Measurements from ENCODE around the gene EYA2.

EYA2 gene

GRCh38 chr20:47013606-47014005 lies 119.0 kb downstream of the EYA2 start:
- DNase-seq: no peak

- DNase-seq: no peak
Measured at GRCh38 chr20:47016068-47016664, 121.5 kb downstream of the EYA2 start.

DNA sequence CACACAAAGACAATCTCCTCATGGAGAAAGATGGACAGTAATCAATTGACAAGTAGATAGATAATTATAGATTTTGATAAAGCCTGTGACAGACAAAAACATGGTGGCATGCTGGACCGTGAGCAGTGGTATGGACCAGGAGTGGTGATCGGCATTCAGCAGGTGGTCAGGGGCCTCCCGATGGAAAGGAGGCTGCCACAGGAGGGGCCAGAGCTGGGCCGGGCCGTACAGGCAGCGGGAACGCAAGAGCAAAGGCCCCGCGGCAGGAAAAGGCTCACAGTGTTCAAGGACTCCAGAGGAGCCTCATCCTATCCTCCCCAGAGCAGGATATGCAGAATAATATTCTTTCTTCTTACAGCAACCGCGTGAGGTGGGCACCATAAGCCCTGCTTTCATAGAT lies 123.7 kb downstream of the EYA2 start:
- no peak for DNase-seq

DNA sequence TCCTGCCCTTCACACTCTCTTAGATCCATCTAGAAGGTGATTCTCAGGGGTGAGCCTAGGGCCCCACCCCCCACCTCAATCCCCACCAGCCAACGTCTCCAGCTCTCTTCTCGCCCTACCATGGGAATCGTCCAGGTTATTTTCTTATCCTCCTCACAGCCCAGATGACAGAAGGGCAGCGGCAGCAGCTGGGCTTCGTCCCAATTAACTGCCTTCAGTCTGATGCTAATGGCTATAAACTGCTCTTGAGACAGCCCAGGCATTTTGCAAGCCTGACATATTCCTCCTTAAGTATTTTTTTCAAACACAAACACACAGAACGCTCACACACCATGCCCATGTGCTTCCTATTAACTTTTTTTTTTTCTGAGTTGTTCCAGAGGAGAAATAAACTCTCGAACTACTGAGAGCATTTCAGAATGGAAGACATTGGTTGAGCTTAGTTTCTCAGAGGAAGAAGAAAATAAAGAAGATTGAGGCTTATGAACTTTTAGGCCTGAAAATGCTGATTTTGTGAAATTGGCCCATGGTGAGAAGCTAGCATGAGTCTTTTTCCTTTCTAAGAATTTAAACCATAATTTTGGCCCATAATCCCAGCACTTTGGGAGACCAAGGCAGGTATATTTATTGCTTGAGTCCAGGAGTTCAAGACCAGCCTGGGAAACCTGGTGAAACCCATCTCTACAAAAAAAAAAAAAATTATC lies 124.6 kb downstream of the EYA2 start:
- DNase-seq: peak; percentile 43

DNA sequence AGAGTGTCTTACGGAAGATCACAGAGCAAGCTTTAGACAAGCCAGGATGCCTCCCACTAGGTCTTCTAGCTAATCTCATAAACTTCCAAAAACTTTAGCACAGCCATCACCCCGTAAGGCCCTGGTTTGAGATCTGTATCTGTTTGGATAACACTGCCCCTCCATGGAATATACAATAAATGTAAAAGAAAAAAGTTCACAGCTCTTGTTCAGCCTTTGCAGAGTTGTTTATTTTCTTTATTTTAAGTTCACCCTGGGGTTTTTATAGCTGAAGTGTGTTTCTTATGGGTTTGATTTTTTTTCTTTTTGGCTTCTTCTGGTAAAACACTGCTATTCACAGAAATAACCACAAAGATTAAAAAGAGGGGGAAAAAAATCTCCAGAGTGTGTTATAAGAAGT lies 125.6 kb downstream of the EYA2 start:
- no peak for DNase-seq

DNA sequence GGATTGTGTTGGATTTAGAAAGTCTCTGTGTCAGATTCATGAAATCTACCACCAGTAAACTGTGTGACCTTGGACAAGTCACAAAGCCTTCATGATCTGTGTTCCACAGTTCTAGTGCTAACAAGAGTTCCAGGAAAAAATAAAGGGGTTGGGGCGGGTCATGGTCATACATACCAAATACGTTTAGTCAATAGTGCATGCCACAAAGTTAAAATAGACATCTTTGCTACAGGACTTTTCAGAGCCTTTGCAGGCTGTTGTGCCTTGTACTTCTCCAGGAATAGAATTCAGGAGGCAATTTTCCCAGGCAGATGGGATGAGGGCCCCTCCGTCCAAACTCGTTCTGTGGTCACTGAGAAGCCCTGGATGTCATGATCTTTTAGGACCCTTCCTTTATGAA lies 127.2 kb downstream of the EYA2 start:
- DNase-seq: no peak

DNA sequence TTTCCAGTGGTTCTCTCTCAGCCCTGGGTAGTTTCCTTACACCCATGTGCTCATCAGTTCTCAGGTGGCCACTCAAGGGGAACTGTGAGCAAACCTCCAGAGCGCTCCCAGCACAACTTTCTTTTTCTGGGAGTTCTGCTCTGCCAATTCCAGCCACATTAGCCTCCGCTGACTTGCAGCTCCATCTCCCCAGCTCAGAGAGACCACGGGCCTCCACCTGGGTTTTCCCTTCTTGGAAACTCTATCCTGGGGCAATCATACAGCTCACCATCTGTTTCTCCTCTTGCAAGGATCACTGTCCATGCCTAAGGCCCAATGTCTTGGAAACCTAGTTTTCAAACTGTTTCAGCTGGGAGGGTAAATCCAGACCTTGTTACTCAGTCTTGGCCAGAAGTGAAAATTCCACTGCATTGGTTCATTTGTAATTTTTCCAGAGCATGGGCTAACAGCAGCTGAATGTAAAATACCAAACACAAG lies 129.9 kb downstream of the EYA2 start:
- peak; percentile 58 for DNase-seq

DNA sequence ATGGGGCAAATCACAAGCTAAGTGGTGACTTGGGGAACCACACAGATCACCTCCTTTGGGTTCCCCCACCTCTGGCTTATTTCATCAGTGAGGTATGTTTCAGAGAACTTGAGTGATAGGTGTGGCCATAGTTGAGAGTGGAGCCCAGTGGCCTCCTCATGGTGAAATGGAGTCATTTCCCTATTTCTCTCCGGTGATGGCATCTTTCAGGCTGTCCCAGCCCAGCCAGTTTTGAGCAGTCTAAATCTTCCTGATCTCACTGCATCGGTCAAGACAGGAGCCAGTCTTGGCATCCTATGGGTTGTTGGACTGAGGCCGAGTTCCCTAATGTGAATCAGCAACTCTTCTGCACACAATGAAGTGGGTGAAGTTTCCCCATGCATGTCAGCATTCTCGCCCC lies 132.4 kb downstream of the EYA2 start:
- no peak for DNase-seq

DNA sequence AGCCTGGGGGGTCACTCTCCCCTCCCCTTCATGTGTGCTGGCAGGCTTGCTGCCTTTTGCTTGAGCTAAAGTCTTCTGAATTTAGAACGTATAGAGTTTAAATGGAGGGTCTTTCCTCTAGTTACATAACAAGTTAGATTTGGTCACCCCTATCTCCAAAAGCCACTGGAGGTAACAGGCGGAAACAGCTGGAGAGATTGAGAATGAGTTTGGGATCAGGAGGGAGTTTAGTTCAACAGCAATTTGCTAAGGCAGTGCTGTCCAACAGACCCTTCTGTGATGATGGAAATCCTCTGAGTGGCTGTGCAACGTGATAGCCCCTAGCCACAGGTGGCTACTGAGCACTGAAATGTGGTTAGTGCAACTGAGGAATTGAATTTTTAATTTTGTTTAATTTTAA lies 132.8 kb downstream of the EYA2 start:
- DNase-seq: no peak

GRCh38 chr20:47028487-47028886 lies 133.8 kb downstream of the EYA2 start:
- no peak for DNase-seq

DNA sequence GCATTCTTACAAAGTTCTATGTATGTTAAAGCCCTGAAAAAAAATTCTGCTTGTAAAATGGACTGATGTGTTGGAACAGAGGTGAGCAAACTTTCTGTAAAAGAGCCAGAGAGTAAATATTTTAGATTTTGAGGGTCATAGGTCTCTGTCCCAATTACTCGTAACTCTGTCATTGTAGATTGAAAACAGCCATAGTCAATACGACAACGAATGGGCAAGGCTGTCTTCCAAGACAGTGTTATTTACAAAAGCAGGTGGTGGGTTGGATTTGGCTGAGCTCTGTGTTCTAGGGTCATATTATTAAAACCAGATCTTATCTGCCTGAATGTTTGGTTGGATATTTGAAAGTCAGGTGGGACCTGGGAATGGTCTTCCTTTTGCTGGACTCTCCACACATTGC lies 135.2 kb downstream of the EYA2 start:
- DNase-seq: no peak

DNA sequence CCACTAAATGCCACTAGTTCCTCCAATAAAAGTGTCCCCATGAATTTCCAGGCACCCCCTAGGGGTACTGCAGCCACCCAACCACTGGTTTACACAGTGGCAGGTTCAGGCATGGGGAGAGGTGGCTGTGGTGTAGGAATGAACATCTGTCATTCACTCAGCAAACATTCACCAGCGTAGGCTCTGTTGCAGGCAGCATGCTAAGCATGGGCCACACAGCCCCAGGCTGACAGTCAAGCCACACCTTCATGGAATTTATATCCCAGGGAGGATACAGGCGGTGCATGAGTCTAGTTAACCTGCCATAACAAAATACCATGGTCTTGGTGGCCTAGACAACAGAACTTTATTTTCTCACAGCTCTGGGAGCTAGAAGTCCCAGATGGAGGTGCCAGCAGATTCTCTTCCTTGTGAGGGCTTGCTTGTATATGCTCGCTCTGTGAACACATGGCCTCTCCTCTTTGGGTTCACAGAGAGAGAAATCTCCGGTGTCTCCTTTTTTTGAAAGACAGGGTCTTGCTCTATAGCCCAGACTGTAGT lies 135.7 kb downstream of the EYA2 start:
- no peak for DNase-seq

DNA sequence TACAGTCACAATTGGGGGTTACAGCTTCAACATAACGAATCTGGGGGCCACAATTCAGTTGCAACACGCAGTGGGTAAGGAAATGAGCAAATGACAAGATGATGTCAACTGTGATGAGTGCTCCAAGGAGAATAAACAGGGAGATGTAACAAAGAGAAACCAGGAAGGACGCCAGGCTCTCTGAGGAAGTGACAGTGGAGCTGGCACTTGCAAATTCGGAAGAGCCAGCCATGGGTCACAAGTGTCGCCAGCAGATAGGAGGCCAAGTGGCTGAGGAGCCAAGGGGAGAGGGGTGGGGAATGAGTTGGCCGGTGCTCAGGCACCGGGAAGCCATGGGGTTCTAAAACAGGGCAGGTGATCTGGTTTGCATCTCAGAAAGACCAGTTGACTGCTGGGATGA lies 136.4 kb downstream of the EYA2 start:
- no peak for DNase-seq

DNA sequence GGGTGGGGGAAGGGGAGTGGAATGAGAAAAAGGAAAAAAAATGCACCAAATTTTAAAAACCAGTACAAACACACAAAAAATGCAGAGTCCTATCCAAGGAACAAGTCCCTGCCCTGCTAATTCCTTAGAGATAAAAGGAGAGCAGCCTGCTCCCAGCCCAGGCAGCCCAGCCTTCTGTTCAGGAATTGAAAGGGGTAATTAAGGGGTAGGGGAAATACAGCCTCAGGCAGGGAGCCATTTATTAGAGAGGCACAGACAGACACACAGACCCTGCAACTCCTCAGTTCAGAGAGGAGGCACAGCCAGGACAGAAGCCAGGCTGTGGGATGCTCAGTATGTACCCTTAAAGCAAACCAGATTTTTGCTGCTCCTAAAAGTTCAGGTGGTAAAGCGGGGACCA lies 137.2 kb downstream of the EYA2 start:
- DNase-seq: no peak

DNA sequence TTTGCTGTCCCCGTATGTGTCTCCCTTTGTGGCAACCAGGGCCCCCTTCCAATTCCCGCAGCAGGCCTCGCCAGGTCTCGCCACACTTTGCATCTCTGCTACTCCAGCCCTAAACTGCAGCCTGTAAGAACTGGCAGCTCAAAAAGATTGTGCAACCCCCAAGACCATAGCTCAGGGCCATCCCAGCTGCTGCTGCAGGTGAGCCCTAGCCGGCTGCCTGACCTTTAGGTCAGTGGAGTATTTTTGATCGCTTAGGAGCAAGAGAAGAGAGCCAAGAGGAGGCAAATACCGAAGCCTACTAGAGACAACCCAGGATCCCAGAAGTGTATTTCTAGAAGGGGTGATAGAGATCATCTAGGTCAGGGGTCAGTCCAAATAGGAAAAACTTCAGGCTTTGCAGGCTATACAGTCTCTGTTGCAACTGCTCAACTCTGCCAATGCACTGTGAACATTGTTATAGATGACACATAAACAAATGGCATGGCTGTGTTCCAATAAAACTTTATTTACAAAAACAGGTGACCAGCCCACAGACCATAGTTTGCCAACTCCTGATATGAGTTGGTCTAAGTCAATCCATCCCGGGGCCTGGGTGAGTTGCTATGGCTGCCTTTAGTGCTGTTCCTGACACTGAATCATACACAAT lies 138.4 kb downstream of the EYA2 start:
- no peak for DNase-seq

- DNase-seq: no peak
Measured at GRCh38 chr20:47033665-47034064, 139.0 kb downstream of the EYA2 start.

DNA sequence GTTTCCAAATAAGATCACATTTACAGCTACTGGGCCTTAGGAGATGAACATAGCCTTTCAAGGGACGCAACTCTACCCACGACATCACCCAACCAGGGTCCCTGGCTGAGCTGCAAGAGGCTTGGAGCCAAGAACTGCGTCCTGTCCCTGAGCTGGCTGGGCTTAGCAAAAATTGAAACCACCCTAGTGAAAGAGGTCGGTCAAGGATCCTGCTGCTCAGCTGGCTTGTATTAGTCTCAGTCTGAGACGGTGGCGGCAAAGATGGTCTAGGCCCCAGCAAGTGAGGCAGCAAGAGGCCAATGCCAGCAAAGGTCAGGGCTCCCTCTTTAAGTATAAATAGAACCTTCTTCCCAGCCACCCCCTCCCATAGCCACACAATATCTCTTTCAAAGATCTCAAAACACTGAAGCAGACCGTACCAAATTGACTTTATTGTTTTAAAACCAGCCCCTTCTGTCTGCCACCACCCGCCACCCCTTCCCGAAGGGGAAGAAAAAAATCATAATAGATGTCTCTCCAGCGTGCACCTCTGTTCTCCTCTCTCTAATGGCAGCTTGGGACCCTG lies 140.5 kb downstream of the EYA2 start:
- no peak for DNase-seq

- DNase-seq: no peak
Measured at GRCh38 chr20:47036091-47036870, 141.6 kb downstream of the EYA2 start.

- DNase-seq: no peak
Measured at GRCh38 chr20:47038566-47039560, 144.2 kb downstream of the EYA2 start.

- no peak for DNase-seq
Measured at GRCh38 chr20:47040506-47041125, 146.0 kb downstream of the EYA2 start.

- DNase-seq: no peak
Measured at GRCh38 chr20:47041396-47041899, 146.8 kb downstream of the EYA2 start.
